Endodermal cell (in vitro differentiated cells): ENCODE data around the gene HDAC6. TPM values are rescaled to one million over a fixed set of nuclear protein-coding genes. Genes with fewer than 3 reads are reported as not detected.

Experiments used
- DNase-seq: peaks from one replicate; pipeline ENCODE4 v3.0.0-alpha.2; 2017
- H3K27ac ChIP-seq: 2 replicates; pipeline ENCODE4 v1.5.1; 2013; ENCODE audit warnings: mild to moderate bottlenecking, low read depth, low read length, moderate library complexity
- H3K27me3 ChIP-seq: 2 replicates; pipeline ENCODE4 v1.6.1; 2013; ENCODE audit warnings: mild to moderate bottlenecking, low read length, moderate library complexity; ENCODE audit not compliant: insufficient read depth, control insufficient read depth, poor library complexity, severe bottlenecking
- H3K36me3 ChIP-seq: 2 replicates; pipeline ENCODE4 v1.7.0; 2013; ENCODE audit warnings: mild to moderate bottlenecking, low read length, moderate library complexity; ENCODE audit not compliant: control insufficient read depth, insufficient read depth
- H3K4me1 ChIP-seq: one replicate; pipeline ENCODE4 v1.7.0; 2013; ENCODE audit warnings: low read length; ENCODE audit not compliant: control insufficient read depth, insufficient read depth
- H3K4me3 ChIP-seq: 2 replicates; pipeline ENCODE4 v1.5.1; 2013; ENCODE audit warnings: mild to moderate bottlenecking, low read length, moderate library complexity
- H3K9ac ChIP-seq: 2 replicates; pipeline ENCODE4 v1.6.1; 2013; ENCODE audit warnings: mild to moderate bottlenecking, low read length, moderate library complexity; ENCODE audit not compliant: poor library complexity, severe bottlenecking; ENCODE audit errors: extremely low read depth
- H3K9me3 ChIP-seq: 2 replicates; pipeline ENCODE4 v1.6.1; 2013; ENCODE audit warnings: mild to moderate bottlenecking, low read length, moderate library complexity; ENCODE audit not compliant: control insufficient read depth
- H3K27ac Mint-ChIP-seq: 2 replicates; pipeline ENCODE4 v1.8.0; 2020; ENCODE audit warnings: mixed read lengths
- H3K27me3 Mint-ChIP-seq: 2 replicates; pipeline ENCODE4 v1.8.0; 2021; ENCODE audit warnings: mild to moderate bottlenecking, mixed read lengths; ENCODE audit not compliant: insufficient read depth
- H3K36me3 Mint-ChIP-seq: 2 replicates; pipeline ENCODE4 v1.8.0; 2020; ENCODE audit warnings: low read depth, mixed read lengths
- H3K4me1 Mint-ChIP-seq: 2 replicates; pipeline ENCODE4 v1.8.0; 2020; ENCODE audit warnings: mixed read lengths
- H3K4me3 Mint-ChIP-seq: 2 replicates; pipeline ENCODE4 v1.8.0; 2020; ENCODE audit warnings: mild to moderate bottlenecking, moderate library complexity, mixed read lengths
- H3K9me3 Mint-ChIP-seq: 2 replicates; pipeline ENCODE4 v1.8.0; 2020; ENCODE audit warnings: mild to moderate bottlenecking, mixed read lengths
- CTCF ChIP-seq: fragments of 200-600 bp; sonication (generic); conservative IDR thresholded peaks from 2 replicates; pipeline ENCODE4 v1.5.0; 2021; ENCODE audit warnings: antibody characterized with exemption, mild to moderate bottlenecking
- WGBS, 2 experiments: methylation state at CpG; one replicate each; pipeline versions ENCODE4 v1.1.5 to v1.1.7; 2013; ENCODE audit warnings: missing lambda C conversion rate in 2 of 2, mixed read lengths in 1 of 2; ENCODE audit not compliant: insufficient coverage in 1 of 2, insufficient read length in 1 of 2; 5-methylcytosine and 5-hydroxymethylcytosine counted together
- total RNA-seq, 2 donors: library from RNA; stranded (reverse); fragmentation: NEBNext Ultra II Directional in 1 of 2; extraction: Animal tissue kit (Norgen Biotek cat#: 25700) in 1 of 2; gene quantifications; 2 replicates in 1 of 2; 3 replicates in 1 of 2; pipeline ENCODE4 v1.2.1, GENCODE V29; 2021

HDAC6 gene
- total RNA-seq, 2 donors from 2014 or later: 121 to 135 TPM

GRCh38 chrX:48770296-48770695 lies 31.6 kb upstream of the HDAC6 start:
- Histone ChIP-seq H3K4me1 (no peaks in the 10 kb centered on the region), H3K9me3 (no peaks in the 10 kb centered on the region), H3K27ac (no peak overlapping the region), H3K4me3 (no peak overlapping the region), H3K36me3 (no peaks in the 10 kb centered on the region), H3K9ac (no peak overlapping the region), H3K27me3 (no peaks in the 10 kb centered on the region)
- TF ChIP-seq CTCF: no peak
- no peaks in the 10 kb centered on the region for H3K4me1 Mint-ChIP-seq
- no peak for DNase-seq
- H3K9me3 Mint-ChIP-seq: peaks cover 58% of the 10 kb centered on the region
- H3K36me3 Mint-ChIP-seq: no peaks in the 10 kb centered on the region
- no peak overlapping the region for H3K27ac Mint-ChIP-seq
- H3K4me3 Mint-ChIP-seq: no peak overlapping the region
- WGBS, 2 experiments: 80 to 88% methylated on average over 1 to 6 of the region's 6 CpGs
- no peaks in the 10 kb centered on the region for H3K27me3 Mint-ChIP-seq

- Histone ChIP-seq H3K27me3 (no peaks in the 10 kb centered on the region), H3K9ac (no peak overlapping the region), H3K4me1 (no peaks in the 10 kb centered on the region), H3K27ac (no peak overlapping the region), H3K4me3 (no peak overlapping the region), H3K36me3 (no peaks in the 10 kb centered on the region), H3K9me3 (no peaks in the 10 kb centered on the region)
- Mint-ChIP-seq H3K4me3 (no peak overlapping the region), H3K27ac (no peak overlapping the region), H3K36me3 (no peaks in the 10 kb centered on the region), H3K4me1 (no peaks in the 10 kb centered on the region), H3K27me3 (no peaks in the 10 kb centered on the region), H3K9me3 (peaks cover 61% of the 10 kb centered on the region)
- TF ChIP-seq CTCF: no peak
- no peak for DNase-seq
- WGBS, 2 experiments: 89% methylated on average over 4 of the region's 6 CpGs; no CpG with 5 or more reads in 1 of the 2 experiments
These were observed 29.3 kb upstream of the HDAC6 start for GRCh38 chrX:48772602-48773001.

- TF ChIP-seq CTCF: no peak
- Histone ChIP-seq H3K9me3 (no peaks in the 10 kb centered on the region), H3K27me3 (no peaks in the 10 kb centered on the region), H3K27ac (no peak overlapping the region), H3K4me3 (no peak overlapping the region), H3K4me1 (no peaks in the 10 kb centered on the region), H3K9ac (no peak overlapping the region), H3K36me3 (no peaks in the 10 kb centered on the region)
- H3K9me3 Mint-ChIP-seq: peaks cover 73% of the 10 kb centered on the region
- H3K4me3 Mint-ChIP-seq: no peak overlapping the region
- H3K36me3 Mint-ChIP-seq: no peaks in the 10 kb centered on the region
- H3K27me3 Mint-ChIP-seq: no peaks in the 10 kb centered on the region
- 82 to 91% methylated on average over 7 to 13 of the region's 13 CpGs for WGBS, 2 experiments
- no peaks in the 10 kb centered on the region for H3K4me1 Mint-ChIP-seq
- no peak overlapping the region for H3K27ac Mint-ChIP-seq
- no peak for DNase-seq
These were observed 24.9 kb upstream of the HDAC6 start for GRCh38 chrX:48776818-48777439.
